ENCODE measurements around the gene SIRPA.
A peak's percentile ranks its signal among the peaks of the same experiment; 100 is the strongest.
"Not testable (repeated sequence)": the region's sequence is repeated elsewhere in the genome, so short reads cannot be mapped to it uniquely, and the experiment has no call there.

SIRPA gene

GRCh38 chr20:1909097-1909496 is 13.9 kb downstream of the SIRPA start:
- DNase-seq, result no peak

GRCh38 chr20:1911536-1911935 is 16.3 kb downstream of the SIRPA start:
- no peak for DNase-seq

GRCh38 chr20:1912053-1912452 is 16.8 kb downstream of the SIRPA start:
- no peak for DNase-seq

- DNase-seq, result no peak
These were observed 17.4 kb downstream of the SIRPA start for GRCh38 chr20:1912646-1913045.

- not testable (repeated sequence) for DNase-seq
These were observed 20.0 kb downstream of the SIRPA start for GRCh38 chr20:1915233-1915632.

- no peak for DNase-seq
These were observed 20.5 kb downstream of the SIRPA start for GRCh38 chr20:1915725-1916124.

GRCh38 chr20:1917786-1918185 is 22.6 kb downstream of the SIRPA start:
- DNase-seq, result no peak

- no peak for DNase-seq
These were observed 23.4 kb downstream of the SIRPA start for GRCh38 chr20:1918491-1919165.

GRCh38 chr20:1920252-1920651 is 25.0 kb downstream of the SIRPA start:
- no peak for DNase-seq

GRCh38 chr20:1920826-1921225 is 25.6 kb downstream of the SIRPA start:
- DNase-seq, result no peak

- not testable (repeated sequence) for DNase-seq
These were observed 26.8 kb downstream of the SIRPA start for GRCh38 chr20:1921985-1922384.

GRCh38 chr20:1922786-1923185 is 27.6 kb downstream of the SIRPA start:
- no peak for DNase-seq

GRCh38 chr20:1924910-1925861 is 30.0 kb downstream of the SIRPA start:
- no peak for DNase-seq

GRCh38 chr20:1926237-1926636 is 31.0 kb downstream of the SIRPA start:
- no peak for DNase-seq

- no peak for DNase-seq
These were observed 32.0 kb downstream of the SIRPA start for GRCh38 chr20:1927217-1927616.

- no peak for DNase-seq
These were observed 32.9 kb downstream of the SIRPA start for GRCh38 chr20:1928154-1928553.

- DNase-seq, result no peak
These were observed 33.6 kb downstream of the SIRPA start for GRCh38 chr20:1928782-1929181.

GRCh38 chr20:1929460-1929859 is 34.3 kb downstream of the SIRPA start:
- DNase-seq, result no peak

GRCh38 chr20:1930165-1930564 is 35.0 kb downstream of the SIRPA start:
- peak; percentile 10 for DNase-seq

GRCh38 chr20:1931830-1932229 is 36.6 kb downstream of the SIRPA start:
- no peak for DNase-seq

- DNase-seq, result no peak
These were observed 37.8 kb downstream of the SIRPA start for GRCh38 chr20:1932971-1933370.

GRCh38 chr20:1933465-1933870 is 38.3 kb downstream of the SIRPA start:
- no peak for DNase-seq

- DNase-seq, result no peak
These were observed 38.9 kb downstream of the SIRPA start for GRCh38 chr20:1934156-1934555.

Data from RPMI8226 (cell line).